GM12865 (cell line): Measurements from ENCODE around the gene JCHAIN.
"Not testable (repeated sequence)": the region's sequence is repeated elsewhere in the genome, so short reads cannot be mapped to it uniquely, and the experiment has no call there.

Experiments used
- DNase-seq: peaks from one replicate; pipeline ENCODE4 v3.0.0; 2010; ENCODE audit warnings: low read depth
- H3K4me3 ChIP-seq: 2 replicates; pipeline ENCODE4 v1.5.1; 2011; ENCODE audit warnings: mild to moderate bottlenecking, low read depth, low read length, control low read depth
- CTCF ChIP-seq: IDR thresholded peaks from 2 replicates; pipeline ENCODE4 v1.5.1; 2011; ENCODE audit warnings: low read length, control low read depth, low read depth, inconsistent platforms; ENCODE audit not compliant: insufficient read depth; ENCODE audit errors: missing control alignments

JCHAIN gene

GRCh38 chr4:70687821-70688794, 21.8 kb upstream of the JCHAIN start, which contains the start of gene UTP3:
TSS of gene UTP3 (plus strand) at chr4:70688532. CDS start at chr4:70688678, 146 bp downstream.
- peak within 1 kb of the TSS; percentile 71 for H3K4me3 ChIP-seq
- peak; percentile 98 for DNase-seq
- TF ChIP-seq CTCF: peak; percentile 97

- peak; percentile 48 for DNase-seq
- peak overlapping the region; percentile 71 for H3K4me3 ChIP-seq
- TF ChIP-seq CTCF: no peak
Measured at GRCh38 chr4:70687392-70687791, 21.1 kb upstream of the JCHAIN start.

- H3K4me3 ChIP-seq, DNase-seq: not testable (repeated sequence)
Measured at GRCh38 chr4:70682142-70682541, 15.8 kb upstream of the JCHAIN start.

GRCh38 chr4:70681704-70682103, 15.4 kb upstream of the JCHAIN start:
- peak; percentile 65 for DNase-seq
- no peak overlapping the region; the same call in 1 of the 2 replicates for H3K4me3 ChIP-seq
- TF ChIP-seq CTCF: no peak

- no peak for TF ChIP-seq CTCF
- no peak for DNase-seq
- H3K4me3 ChIP-seq: no peak overlapping the region
Measured at GRCh38 chr4:70680934-70681333, 14.6 kb upstream of the JCHAIN start.

GRCh38 chr4:70678383-70678999, 12.2 kb upstream of the JCHAIN start:
- no peak for TF ChIP-seq CTCF
- peak; percentile 86 for DNase-seq
- peak overlapping the region; percentile 26 for H3K4me3 ChIP-seq

GRCh38 chr4:70676554-70677090, 10.3 kb upstream of the JCHAIN start:
- no peak overlapping the region for H3K4me3 ChIP-seq
- DNase-seq: no peak
- TF ChIP-seq CTCF: no peak
